Activated CD8-positive, alpha-beta T cell treated with anti-CD3 and anti-CD28 coated beads for 36 hours (primary cell): ENCODE measurements around the gene ZNF90. TPM values are rescaled to one million over a fixed set of nuclear protein-coding genes. Genes with fewer than 3 reads are reported as not detected.
A peak's percentile ranks its signal among the peaks of the same experiment; 100 is the strongest.

Source experiments
- ATAC-seq: fragments of 200-7000 bp; cut with Tn5 transposase; one replicate; pipeline ENCODE4 v1.10.0; 2021; ENCODE audit warnings: mild to moderate bottlenecking, moderate library complexity
- CTCF ChIA-PET: fragments of 350-600 bp; sonication (Branson Sonifier 250); formaldehyde crosslinking; loops from one replicate; lab custom pipeline; 2021; ENCODE audit warnings: antibody characterized with exemption; lab: Charles Lee
- POLR2A ChIA-PET: fragments of 350-600 bp; sonication (Branson Sonifier 250); formaldehyde crosslinking; loops from one replicate; lab custom pipeline; 2021; ENCODE audit warnings: antibody characterized with exemption; lab: Charles Lee
- DNase-seq: peaks from one replicate; pipeline ENCODE4 v3.0.0-alpha.2; 2020
- H3K27ac Mint-ChIP-seq: one replicate; pipeline ENCODE4 v1.8.0; 2021; ENCODE audit warnings: mild to moderate bottlenecking, mixed read lengths
- H3K27me3 Mint-ChIP-seq: one replicate; pipeline ENCODE4 v1.8.0; 2021; ENCODE audit warnings: mixed read lengths
- H3K36me3 Mint-ChIP-seq: one replicate; pipeline ENCODE4 v1.8.0; 2021; ENCODE audit warnings: low read depth, mixed read lengths
- H3K4me1 Mint-ChIP-seq: one replicate; pipeline ENCODE4 v1.8.0; 2021; ENCODE audit warnings: low read depth, mixed read lengths
- H3K4me3 Mint-ChIP-seq: one replicate; pipeline ENCODE4 v1.8.0; 2021; ENCODE audit warnings: mild to moderate bottlenecking, moderate library complexity, mixed read lengths
- H3K9me3 Mint-ChIP-seq: one replicate; pipeline ENCODE4 v1.8.0; 2021; ENCODE audit warnings: mixed read lengths
- CTCF ChIP-seq: fragments of 200-600 bp; IDR thresholded peaks from one replicate; pipeline ENCODE4 v1.8.0; 2022; ENCODE audit warnings: antibody characterized with exemption, mild to moderate bottlenecking
- intact Hi-C: fragments of 100-400 bp; cut with micrococcal nuclease; formaldehyde crosslinking; loops from one replicate; pipeline ENCODE4 v1.10.0; 2022
- total RNA-seq, 2 experiments: library from RNA; stranded (reverse); gene quantifications; one replicate each; pipeline ENCODE4 v1.2.3, GENCODE V29; 2021

The ZNF90 gene
- total RNA-seq, 2 experiments from 2014 or later = 21.4 to 21.9 TPM

GRCh38 chr19:20165971-20166592, 88.3 kb downstream of the ZNF90 start:
- ATAC-seq (no peak), DNase-seq (no peak)
- H3K27ac Mint-ChIP-seq = peak overlapping the region; percentile 63
- H3K27me3 Mint-ChIP-seq = no peaks in the 10 kb centered on the region
- peaks cover 10% of the 10 kb centered on the region for H3K9me3 Mint-ChIP-seq
- POLR2A ChIA-PET = interaction anchor here (0.6 to 1.6 kb wide), 2 partner anchors 72 to 116 kb away, joined by 4 to 13 read pairs; no protein-coding TSS in a partner anchor
- no peak for TF ChIP-seq CTCF
- peaks cover 28% of the 10 kb centered on the region for H3K4me1 Mint-ChIP-seq
- CTCF ChIA-PET = interaction anchor here (1.3 to 1.6 kb wide), 2 partner anchors 72 to 168 kb away, joined by 3 to 7 read pairs; no protein-coding TSS in a partner anchor
- H3K36me3 Mint-ChIP-seq = peaks cover 40% of the 10 kb centered on the region
- H3K4me3 Mint-ChIP-seq = no peak overlapping the region
- intact Hi-C loops = no loop called here

GRCh38 chr19:20167020-20167644, 89.3 kb downstream of the ZNF90 start, which contains the start of gene ZNF486:
ZNF486 (plus strand) TSS chr19:20167214; CDS start chr19:20167331, 117 bp downstream.
- TF ChIP-seq CTCF = no peak
- ATAC-seq (peak; percentile 97), DNase-seq (peak; percentile 99)
- Mint-ChIP-seq H3K27ac (peak within 1 kb of the TSS; percentile 96), H3K27me3 (no peaks in the 10 kb centered on the region), H3K9me3 (peaks cover 10% of the 10 kb centered on the region), H3K36me3 (peaks cover 50% of the 10 kb centered on the region), H3K4me3 (peak within 1 kb of the TSS; percentile 99), H3K4me1 (peaks cover 36% of the 10 kb centered on the region)
- intact Hi-C loops = no loop called here
- ChIA-PET CTCF (interaction anchor here (0.7 to 1.6 kb wide), 5 partner anchors 48 to 199 kb away, joined by 3 to 7 read pairs (median 3); partner anchors contain the start of gene ZNF682), POLR2A (interaction anchor here (0.6 to 1.6 kb wide), 11 partner anchors 10 to 756 kb away, joined by 3 to 13 read pairs (median 3); partner anchors contain the start of genes ZNF253, ZNF682, ZNF737 and ZNF85)

GRCh38 chr19:20167651-20168122, 89.9 kb downstream of the ZNF90 start:
- TF ChIP-seq CTCF = no peak
- Mint-ChIP-seq H3K4me1 (peaks cover 31% of the 10 kb centered on the region), H3K36me3 (peaks cover 52% of the 10 kb centered on the region), H3K4me3 (peak overlapping the region; percentile 99), H3K27me3 (no peaks in the 10 kb centered on the region), H3K9me3 (peaks cover 9% of the 10 kb centered on the region), H3K27ac (peak overlapping the region; percentile 96)
- CTCF ChIA-PET = interaction anchor here (0.9 to 1.5 kb wide), 4 partner anchors 11 to 129 kb away, joined by 3 to 5 read pairs (median 3); partner anchors contain the start of gene ZNF682
- DNase-seq = no peak
- POLR2A ChIA-PET = interaction anchor here (0.6 to 1.6 kb wide), 11 partner anchors 9 to 756 kb away, joined by 3 to 13 read pairs (median 3); partner anchors contain the start of genes ZNF682, ZNF737 and ZNF85
- no peak for ATAC-seq
- intact Hi-C loops = no loop called here

Other genes starting within 250 kb of the ZNF90 start
- gene ZNF253, start 212.1 kb upstream of the ZNF90 start, total RNA-seq = 10 to 100 TPM; 10.8 to 13.5 TPM
- gene ZNF93, start 177.1 kb upstream of the ZNF90 start, total RNA-seq = 10 to 100 TPM; 17.2 to 17.8 TPM
- 10 to 100 TPM in 1 of 2 experiments, 1 to 10 TPM in 1; 8.9 to 12.2 TPM for gene ZNF682, start 38.5 kb upstream of the ZNF90 start, total RNA-seq
- 10 to 100 TPM; 13.1 to 15.5 TPM for gene ZNF486, start 89.2 kb downstream of the ZNF90 start, total RNA-seq